Measurements from ENCODE around the gene BRPF3. TPM values are rescaled to one million over a fixed set of nuclear protein-coding genes. Genes with fewer than 3 reads are reported as not detected.
A peak's percentile ranks its signal among the peaks of the same experiment; 100 is the strongest.

BRPF3 gene
- polyA plus RNA-seq, 1 donor, result 52.3 TPM

DNA sequence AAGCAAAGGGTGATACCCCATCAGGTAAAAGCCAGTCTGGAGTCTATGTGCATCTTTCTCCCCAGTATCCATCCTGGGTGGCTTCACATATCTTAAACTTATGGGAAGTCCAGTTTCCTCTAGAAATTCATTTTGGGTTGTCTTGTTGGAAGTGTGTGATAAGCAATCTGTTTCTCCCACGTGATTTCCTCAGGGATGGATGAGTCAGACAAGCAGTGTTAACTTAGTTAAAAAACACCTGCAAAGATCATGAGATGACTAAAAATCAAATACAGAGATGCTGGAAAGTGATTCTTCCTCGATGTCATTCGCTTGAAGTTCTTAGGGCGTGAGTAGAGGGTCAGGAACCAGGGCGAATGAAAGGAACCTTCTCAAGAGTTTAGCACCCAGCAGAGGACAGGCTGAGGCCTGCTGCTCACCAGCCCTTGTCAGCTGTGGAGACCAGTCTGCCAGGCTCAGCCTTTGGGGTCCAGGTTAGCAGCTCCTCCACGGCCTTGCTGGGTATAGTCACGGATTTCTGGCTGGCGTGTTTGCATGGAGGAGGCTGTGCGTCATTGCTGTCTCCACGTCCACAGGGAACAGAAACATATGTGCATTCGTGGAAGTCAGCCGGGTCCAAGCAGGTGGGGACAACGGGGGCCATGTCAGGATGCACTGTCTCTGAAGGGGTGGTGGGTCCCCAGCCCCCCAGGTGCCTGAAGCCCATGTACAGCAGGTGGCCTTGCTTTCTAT is 70.5 kb downstream of the BRPF3 start:
- Histone ChIP-seq H3K4me3 (ENCODE audit: low read length) (no peak overlapping the region), H3K36me3 (ENCODE audit: control insufficient read depth, insufficient read depth, low read length) (no peaks in the 10 kb centered on the region), H3K9me3 (ENCODE audit: control insufficient read depth, low read depth, low read length) (peaks cover 3% of the 10 kb centered on the region), H3K27ac (ENCODE audit: low read length) (no peak overlapping the region), H3K27me3 (ENCODE audit: control insufficient read depth, insufficient read depth, low read length) (no peaks in the 10 kb centered on the region), H3K4me1 (ENCODE audit: control insufficient read depth, insufficient read depth, low read length) (peaks cover 32% of the 10 kb centered on the region)
- no CpG with 5 or more reads among the region's 13 CpGs for WGBS (ENCODE audit: insufficient coverage, low lambda C conversion rate)
- no peak for DNase-seq

DNA sequence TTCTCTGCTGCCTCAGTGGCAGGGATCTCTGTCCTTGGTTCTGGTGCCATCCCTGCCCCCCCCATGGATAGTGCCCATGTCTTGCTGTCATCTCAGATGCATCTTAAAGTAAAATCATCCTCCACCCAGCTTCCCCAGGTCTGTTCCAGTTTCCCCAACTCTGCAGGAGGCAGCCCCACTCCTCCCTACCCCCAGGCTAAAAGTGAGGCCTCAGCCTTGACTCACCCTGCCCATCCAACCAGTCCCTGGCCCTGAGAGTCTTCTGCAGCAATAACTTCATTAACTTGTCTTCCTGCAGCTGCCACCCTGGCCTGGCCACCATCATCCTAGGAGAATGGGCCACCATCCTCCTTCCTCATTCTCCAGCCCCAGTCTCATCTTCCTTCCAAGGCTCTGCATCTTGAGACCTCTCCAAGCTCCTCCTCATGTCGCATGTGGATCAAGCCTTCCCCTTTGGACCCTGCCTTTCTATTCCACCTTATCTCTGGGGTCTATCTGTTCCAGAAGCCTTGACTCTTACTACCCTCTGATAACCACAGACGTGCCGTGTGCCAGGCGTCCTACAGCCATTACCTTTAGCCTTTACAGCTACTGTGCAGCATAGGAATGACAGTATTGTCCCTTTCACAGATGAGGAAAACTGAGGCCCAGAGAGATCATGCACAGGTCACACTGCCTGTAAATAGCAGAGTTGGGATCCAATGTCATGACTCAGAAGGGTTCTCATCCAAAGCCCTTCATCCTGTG is 71.4 kb downstream of the BRPF3 start:
- H3K4me3 ChIP-seq (ENCODE audit: low read length), result no peak overlapping the region
- peaks cover 36% of the 10 kb centered on the region for H3K4me1 ChIP-seq (ENCODE audit: control insufficient read depth, insufficient read depth, low read length)
- H3K27ac ChIP-seq (ENCODE audit: low read length), result peak overlapping the region; percentile 19
- H3K27me3 ChIP-seq (ENCODE audit: control insufficient read depth, insufficient read depth, low read length), result no peaks in the 10 kb centered on the region
- 29% methylated on average over 1 of the region's 4 CpGs for WGBS (ENCODE audit: insufficient coverage, low lambda C conversion rate)
- H3K36me3 ChIP-seq (ENCODE audit: control insufficient read depth, insufficient read depth, low read length), result no peaks in the 10 kb centered on the region
- no peak for DNase-seq
- H3K9me3 ChIP-seq (ENCODE audit: control insufficient read depth, low read depth, low read length), result peaks cover 3% of the 10 kb centered on the region

DNA sequence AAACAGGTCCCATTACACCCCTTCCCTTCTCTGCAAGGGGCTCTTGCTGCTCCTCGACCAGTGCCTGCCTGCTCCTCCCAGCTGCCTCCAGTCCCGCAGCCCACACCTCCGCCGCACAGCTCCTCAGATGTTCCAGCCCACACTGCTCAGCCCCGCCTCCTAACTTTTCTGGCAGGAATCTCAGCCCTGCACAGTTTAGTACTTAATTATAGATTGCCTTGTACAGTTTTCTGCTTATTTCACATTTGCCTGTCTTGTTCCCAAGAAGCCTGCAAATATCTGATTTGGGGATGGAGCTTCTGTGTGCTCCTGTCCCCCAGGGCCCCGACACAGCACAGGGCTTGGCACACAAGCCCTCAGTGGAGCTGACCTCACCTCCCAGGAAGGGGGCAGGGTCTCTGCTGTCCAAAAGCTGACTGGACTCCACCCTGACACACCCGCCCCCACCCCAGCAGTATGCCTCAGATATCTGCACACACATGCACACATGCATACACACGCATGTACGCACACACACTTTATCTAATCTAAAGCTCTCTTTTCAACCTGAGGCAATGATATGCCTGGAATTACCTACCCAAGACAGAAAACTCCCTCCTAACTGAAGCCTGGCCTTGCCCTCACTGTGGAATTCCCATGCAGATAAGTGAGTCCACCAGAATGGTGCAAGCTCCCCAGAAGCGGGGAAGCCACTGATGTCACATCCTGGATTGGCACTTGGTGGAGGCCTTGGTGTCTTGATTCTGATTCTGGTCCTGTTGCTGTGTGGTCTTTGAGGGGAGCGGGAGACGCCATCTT is 72.1 kb downstream of the BRPF3 start:
- DNase-seq, result peak; percentile 62 to 77
- Histone ChIP-seq H3K36me3 (ENCODE audit: control insufficient read depth, insufficient read depth, low read length) (no peaks in the 10 kb centered on the region), H3K27me3 (ENCODE audit: control insufficient read depth, insufficient read depth, low read length) (no peaks in the 10 kb centered on the region), H3K4me3 (ENCODE audit: low read length) (no peak overlapping the region), H3K27ac (ENCODE audit: low read length) (peak overlapping the region; percentile 19), H3K9me3 (ENCODE audit: control insufficient read depth, low read depth, low read length) (peaks cover 3% of the 10 kb centered on the region), H3K4me1 (ENCODE audit: control insufficient read depth, insufficient read depth, low read length) (peaks cover 36% of the 10 kb centered on the region)
- no CpG with 5 or more reads among the region's 12 CpGs for WGBS (ENCODE audit: insufficient coverage, low lambda C conversion rate)

DNA sequence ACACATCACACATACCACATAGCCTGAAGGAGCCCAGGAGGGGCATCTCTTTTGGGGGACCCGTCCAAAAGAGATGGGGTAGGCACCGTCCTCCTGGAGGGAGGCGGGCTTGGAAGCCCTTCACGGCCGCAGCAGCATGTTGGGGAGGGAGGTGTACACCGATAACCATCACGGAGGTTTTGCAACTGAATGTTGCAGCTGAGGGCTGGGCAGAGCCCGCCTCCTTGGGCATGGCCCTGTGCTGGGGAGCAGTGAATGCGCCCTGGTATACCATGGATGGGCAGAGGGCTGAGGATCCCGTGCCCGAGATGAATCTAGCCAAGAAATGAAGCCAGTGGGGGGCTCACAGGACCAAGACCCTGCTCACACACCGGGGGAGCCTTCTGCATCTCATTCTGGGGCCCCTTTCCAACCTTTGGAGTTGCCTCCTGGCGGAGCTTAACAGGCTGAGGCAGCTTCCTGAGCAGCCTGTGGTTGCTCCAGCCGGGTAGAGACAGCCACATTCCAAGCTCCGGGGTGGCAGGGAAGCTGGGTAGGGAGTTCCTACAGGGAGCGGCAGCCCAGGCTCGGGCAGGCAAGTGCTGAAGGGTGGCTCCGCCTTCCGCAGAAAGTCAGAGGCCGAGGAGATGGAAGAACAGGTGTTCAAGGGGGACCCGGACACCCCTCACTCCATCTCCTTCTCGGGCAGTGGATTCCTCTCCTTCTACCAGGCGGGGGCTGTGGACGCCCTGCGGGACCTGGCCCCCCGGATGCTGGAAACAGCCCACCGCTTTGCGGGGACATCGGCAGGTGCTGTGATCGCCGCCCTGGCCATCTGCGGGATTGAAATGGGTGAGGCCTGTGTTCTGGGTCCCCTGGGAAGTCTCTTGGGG is 73.5 kb downstream of the BRPF3 start, which contains the start of gene PNPLA1:
TSS of gene PNPLA1 (plus strand) at position 227 of the 872 bp plus-strand sequence. CDS start at position 627, 400 bp downstream.
- Histone ChIP-seq H3K4me3 (ENCODE audit: low read length) (no peak within 1 kb of the TSS), H3K27ac (ENCODE audit: low read length) (peak within 1 kb of the TSS; percentile 5), H3K4me1 (ENCODE audit: control insufficient read depth, insufficient read depth, low read length) (peaks cover 46% of the 10 kb centered on the region), H3K36me3 (ENCODE audit: control insufficient read depth, insufficient read depth, low read length) (no peaks in the 10 kb centered on the region), H3K27me3 (ENCODE audit: control insufficient read depth, insufficient read depth, low read length) (no peaks in the 10 kb centered on the region), H3K9me3 (ENCODE audit: control insufficient read depth, low read depth, low read length) (peaks cover 3% of the 10 kb centered on the region)
- 100% methylated on average over 1 of the region's 32 CpGs for WGBS (ENCODE audit: insufficient coverage, low lambda C conversion rate)
- DNase-seq, result peak in 1 of 2 donors; percentile 41

DNA sequence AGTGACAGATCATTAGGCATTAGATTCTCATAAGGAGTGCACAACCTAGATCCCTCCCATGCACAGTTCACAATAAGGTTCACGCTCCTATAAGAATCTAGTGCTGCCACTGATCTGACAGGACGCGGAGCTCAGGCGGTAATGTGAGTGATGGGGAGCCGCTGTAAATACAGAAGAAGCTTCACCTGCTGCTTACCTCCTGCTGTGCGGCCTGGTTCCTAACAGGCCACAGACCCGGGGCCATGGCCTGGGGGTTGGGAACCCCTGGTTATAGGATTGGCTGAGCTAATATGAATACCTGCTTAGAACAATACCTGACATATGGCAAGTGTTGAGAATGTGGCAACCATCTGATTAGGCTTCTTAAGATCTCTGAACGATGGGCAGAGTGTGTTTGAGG is 75.7 kb downstream of the BRPF3 start:
- Histone ChIP-seq H3K27me3 (ENCODE audit: control insufficient read depth, insufficient read depth, low read length) (no peaks in the 10 kb centered on the region), H3K4me1 (ENCODE audit: control insufficient read depth, insufficient read depth, low read length) (peaks cover 46% of the 10 kb centered on the region), H3K4me3 (ENCODE audit: low read length) (no peak overlapping the region), H3K27ac (ENCODE audit: low read length) (no peak overlapping the region), H3K36me3 (ENCODE audit: control insufficient read depth, insufficient read depth, low read length) (no peaks in the 10 kb centered on the region), H3K9me3 (ENCODE audit: control insufficient read depth, low read depth, low read length) (no peaks in the 10 kb centered on the region)
- DNase-seq, result peak in 1 of 2 donors; percentile 36
- no CpG with 5 or more reads among the region's 8 CpGs for WGBS (ENCODE audit: insufficient coverage, low lambda C conversion rate)

DNA sequence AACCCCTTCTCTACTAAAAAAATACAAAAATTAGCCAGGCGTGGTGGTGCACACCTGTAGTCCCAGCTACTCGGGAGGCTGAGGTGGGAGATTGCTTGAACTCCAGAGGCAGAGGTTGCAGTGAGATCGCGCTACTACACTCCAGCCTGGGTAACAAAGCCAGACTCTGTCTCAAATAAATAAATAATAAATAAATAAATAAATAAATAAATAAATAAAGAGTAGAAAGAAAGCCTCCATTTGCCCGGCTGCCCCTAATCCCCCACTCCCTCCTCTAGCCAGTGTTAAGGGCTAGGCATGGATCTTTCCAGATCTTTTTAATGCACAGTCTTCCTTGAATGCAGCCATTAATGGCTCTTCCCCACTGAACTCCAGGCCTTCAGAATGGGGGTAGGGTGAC is 76.5 kb downstream of the BRPF3 start:
- no peaks in the 10 kb centered on the region for H3K9me3 ChIP-seq (ENCODE audit: control insufficient read depth, low read depth, low read length)
- WGBS (ENCODE audit: insufficient coverage, low lambda C conversion rate), result 100% methylated on average over 2 of the region's 5 CpGs
- DNase-seq, result no peak
- peaks cover 50% of the 10 kb centered on the region for H3K4me1 ChIP-seq (ENCODE audit: control insufficient read depth, insufficient read depth, low read length)
- H3K27ac ChIP-seq (ENCODE audit: low read length), result no peak overlapping the region
- H3K4me3 ChIP-seq (ENCODE audit: low read length), result no peak overlapping the region
- no peaks in the 10 kb centered on the region for H3K27me3 ChIP-seq (ENCODE audit: control insufficient read depth, insufficient read depth, low read length)
- no peaks in the 10 kb centered on the region for H3K36me3 ChIP-seq (ENCODE audit: control insufficient read depth, insufficient read depth, low read length)

DNA sequence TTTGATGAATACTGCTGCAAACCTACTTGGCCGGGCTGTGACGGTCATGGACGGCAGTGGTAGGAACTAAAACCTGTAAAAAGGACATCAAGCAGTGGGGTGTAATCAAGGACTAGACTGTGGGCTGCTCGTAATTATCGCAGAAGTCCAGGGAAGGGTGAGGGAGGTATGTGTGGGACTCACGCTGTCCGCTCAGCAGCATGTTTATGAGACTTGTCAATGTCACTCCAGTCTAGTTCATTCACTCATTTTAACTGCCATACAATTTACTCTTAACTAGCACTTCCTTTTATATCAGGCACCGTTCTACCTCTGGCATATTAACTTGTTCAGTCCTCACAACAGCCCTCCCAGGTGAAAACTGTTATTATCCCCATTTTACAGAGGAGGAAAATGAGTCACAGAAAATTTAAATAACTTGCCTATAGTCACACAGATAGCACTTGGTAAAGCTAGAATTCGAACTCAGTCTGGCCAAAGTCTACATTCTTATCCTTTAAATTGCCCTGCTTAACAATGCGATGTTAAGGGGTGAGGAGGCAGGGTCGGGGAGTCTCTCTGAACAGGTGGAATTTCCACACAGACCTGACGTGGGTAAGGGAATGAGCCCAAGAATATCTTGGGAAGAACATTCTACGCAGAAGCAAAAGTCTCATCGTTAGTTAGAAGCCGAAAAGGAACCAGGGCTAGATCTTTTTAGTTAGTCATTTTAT is 77.4 kb downstream of the BRPF3 start:
- peaks cover 45% of the 10 kb centered on the region for H3K4me1 ChIP-seq (ENCODE audit: control insufficient read depth, insufficient read depth, low read length)

DNA sequence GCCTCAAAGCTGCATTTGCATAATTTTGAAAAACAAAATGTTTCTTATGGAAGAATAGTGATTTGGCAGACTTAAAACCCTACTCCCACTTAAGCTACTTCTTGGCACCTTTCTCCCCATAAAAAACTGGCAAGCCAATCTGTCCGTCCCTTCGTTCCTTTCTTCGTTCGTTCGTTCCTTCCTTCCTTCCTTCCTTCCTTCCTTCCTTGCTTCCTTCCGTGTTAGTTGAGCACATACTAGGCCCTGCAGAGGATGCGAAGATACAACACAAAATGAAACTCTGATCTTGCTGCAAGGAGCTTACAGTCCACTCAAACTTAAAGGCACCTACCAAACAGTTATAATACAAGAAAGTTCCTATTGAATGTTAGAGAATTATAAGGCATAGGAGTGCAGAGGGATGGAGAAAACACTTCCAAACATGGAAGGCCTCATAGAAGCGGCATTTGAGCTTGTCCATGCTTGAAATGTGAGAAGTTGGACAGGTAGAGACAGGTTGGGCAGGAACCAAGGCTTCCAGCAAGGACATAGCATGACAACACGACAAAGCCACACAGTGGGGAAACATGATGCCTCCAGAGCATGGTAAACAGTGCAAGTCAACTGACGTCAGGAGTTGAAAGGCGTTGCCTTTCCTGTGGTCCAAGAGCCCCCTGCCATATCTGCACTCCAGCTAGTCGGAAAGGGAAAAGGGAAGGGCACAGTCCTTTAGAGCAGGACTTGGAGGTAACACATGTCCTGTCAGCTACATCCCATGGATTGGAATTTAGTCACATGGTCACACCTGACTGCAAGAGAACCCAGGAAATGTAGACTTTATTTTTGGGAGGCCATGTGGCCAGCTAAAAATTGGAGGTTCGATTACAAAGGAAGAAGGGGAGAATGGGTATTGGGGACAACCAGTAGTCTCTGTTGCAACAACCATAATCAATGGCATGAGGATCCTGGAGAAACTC is 80.3 kb downstream of the BRPF3 start:
- no peaks in the 10 kb centered on the region for H3K36me3 ChIP-seq (ENCODE audit: control insufficient read depth, insufficient read depth, low read length)
- H3K27me3 ChIP-seq (ENCODE audit: control insufficient read depth, insufficient read depth, low read length), result no peaks in the 10 kb centered on the region
- peaks cover 19% of the 10 kb centered on the region for H3K4me1 ChIP-seq (ENCODE audit: control insufficient read depth, insufficient read depth, low read length)
- no peak overlapping the region for H3K27ac ChIP-seq (ENCODE audit: low read length)
- 91% methylated on average over 5 of the region's 13 CpGs for WGBS (ENCODE audit: insufficient coverage, low lambda C conversion rate)
- no peak for DNase-seq
- H3K9me3 ChIP-seq (ENCODE audit: control insufficient read depth, low read depth, low read length), result no peaks in the 10 kb centered on the region
- no peak overlapping the region for H3K4me3 ChIP-seq (ENCODE audit: low read length)

More for the DNA sequence above, 77.4 kb downstream of the BRPF3 start:
- Histone ChIP-seq H3K4me3 (ENCODE audit: low read length) (no peak overlapping the region), H3K27me3 (ENCODE audit: control insufficient read depth, insufficient read depth, low read length) (no peaks in the 10 kb centered on the region), H3K9me3 (ENCODE audit: control insufficient read depth, low read depth, low read length) (no peaks in the 10 kb centered on the region), H3K27ac (ENCODE audit: low read length) (peak overlapping the region; percentile 27), H3K36me3 (ENCODE audit: control insufficient read depth, insufficient read depth, low read length) (no peaks in the 10 kb centered on the region)
- peak; percentile 60 to 84 for DNase-seq
- 88% methylated on average over 3 of the region's 15 CpGs for WGBS (ENCODE audit: insufficient coverage, low lambda C conversion rate)

Data from large intestine (tissue), 3 donors.